Measurements from ENCODE around the gene ATL3.
"Not testable (repeated sequence)": the region's sequence is repeated elsewhere in the genome, so short reads cannot be mapped to it uniquely, and the experiment has no call there.

DNA sequence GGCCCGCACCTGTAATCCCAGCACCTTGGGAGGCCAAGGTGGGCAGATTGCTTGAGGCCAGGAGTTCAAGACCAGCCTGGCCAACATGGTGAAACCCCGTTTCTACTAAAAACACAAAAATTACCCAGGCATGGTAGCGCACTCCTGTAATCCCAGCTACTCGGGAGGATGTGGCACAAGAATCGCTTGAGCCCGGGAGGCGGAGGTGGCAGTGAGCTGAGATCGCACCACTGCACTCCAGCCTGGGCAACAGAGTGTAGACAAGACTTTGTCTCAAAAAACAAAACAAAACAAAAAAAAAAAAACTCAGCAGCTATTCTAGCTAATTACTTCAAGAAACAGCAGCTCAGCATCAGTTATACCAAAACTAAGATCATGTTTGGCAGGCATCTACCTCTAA is 32.7 kb downstream of the ATL3 start:
- TF ChIP-seq CTCF, POLR2A (IDR thresholded peaks at IDR 0.05): not testable (repeated sequence)
